Measurements from ENCODE around the gene IMPDH2.

The IMPDH2 gene

GRCh38 chr3:49030321-49030720 is 1.1 kb upstream of the IMPDH2 start:
- no peak overlapping the region for H3K4me2 ChIP-seq
- H3K4me3 ChIP-seq = no peak overlapping the region
- peaks cover 35% of the 10 kb centered on the region for H3K4me1 ChIP-seq
- no peak overlapping the region for H3K9ac ChIP-seq
- peaks cover 81% of the 10 kb centered on the region for H3K36me3 ChIP-seq
- H3K27me3 ChIP-seq = no peaks in the 10 kb centered on the region
- no peaks in the 10 kb centered on the region for H3K9me3 ChIP-seq
- no peak overlapping the region for H3K27ac ChIP-seq
- H4K20me1 ChIP-seq = peaks cover 32% of the 10 kb centered on the region
- TF ChIP-seq Cebpa-rat (IDR thresholded peaks at IDR 0.05) = no peak

- H3K27me3 ChIP-seq = no peaks in the 10 kb centered on the region
- H3K9ac ChIP-seq = peak overlapping the region; percentile 90
- peaks cover 36% of the 10 kb centered on the region for H4K20me1 ChIP-seq
- peaks cover 81% of the 10 kb centered on the region for H3K36me3 ChIP-seq
- H3K4me3 ChIP-seq = peak overlapping the region; percentile 77; the same call in 1 of the 2 replicates
- no peak for TF ChIP-seq Cebpa-rat (IDR thresholded peaks at IDR 0.05)
- 0 out of 2 replicates have a peak overlapping the region, but pooled peaks have one; percentile 90 for H3K27ac ChIP-seq
- H3K4me2 ChIP-seq = peak overlapping the region; percentile 97
- H3K4me1 ChIP-seq = peaks cover 42% of the 10 kb centered on the region
- no peaks in the 10 kb centered on the region for H3K9me3 ChIP-seq
Measured at GRCh38 chr3:49029563-49029884, 326 bp upstream of the IMPDH2 start.

- no peaks in the 10 kb centered on the region for H3K27me3 ChIP-seq
- no peak for TF ChIP-seq Cebpa-rat (IDR thresholded peaks at IDR 0.05)
- peaks cover 45% of the 10 kb centered on the region for H4K20me1 ChIP-seq
- peaks cover 81% of the 10 kb centered on the region for H3K36me3 ChIP-seq
- H3K4me1 ChIP-seq = peaks cover 55% of the 10 kb centered on the region
- peak overlapping the region; percentile 90 for H3K27ac ChIP-seq
- H3K9me3 ChIP-seq = no peaks in the 10 kb centered on the region
- H3K9ac ChIP-seq = peak overlapping the region; percentile 90
- H3K4me2 ChIP-seq = peak overlapping the region; percentile 97
- H3K4me3 ChIP-seq = peak overlapping the region; percentile 77
Measured at GRCh38 chr3:49028298-49028672, 913 bp downstream of the IMPDH2 start.

- no peak for TF ChIP-seq Cebpa-rat (IDR thresholded peaks at IDR 0.05)
- peak overlapping the region; percentile 77; the same call in 1 of the 2 replicates for H3K4me3 ChIP-seq
- no peak overlapping the region for H3K27ac ChIP-seq
- H3K27me3 ChIP-seq = no peaks in the 10 kb centered on the region
- H4K20me1 ChIP-seq = peaks cover 52% of the 10 kb centered on the region
- H3K4me1 ChIP-seq = peaks cover 61% of the 10 kb centered on the region
- H3K9me3 ChIP-seq = no peaks in the 10 kb centered on the region
- H3K36me3 ChIP-seq = peaks cover 81% of the 10 kb centered on the region
- peak overlapping the region; percentile 90; the same call in 1 of the 2 replicates for H3K9ac ChIP-seq
- H3K4me2 ChIP-seq = peak overlapping the region; percentile 97
Measured at GRCh38 chr3:49027634-49028033, 1.6 kb downstream of the IMPDH2 start.

- H3K4me1 ChIP-seq = peaks cover 61% of the 10 kb centered on the region
- no peak overlapping the region for H3K9ac ChIP-seq
- H3K36me3 ChIP-seq = peaks cover 70% of the 10 kb centered on the region
- no peak for TF ChIP-seq Cebpa-rat (IDR thresholded peaks at IDR 0.05)
- H4K20me1 ChIP-seq = peaks cover 55% of the 10 kb centered on the region
- no peaks in the 10 kb centered on the region for H3K27me3 ChIP-seq
- H3K27ac ChIP-seq = peak overlapping the region; percentile 71; the same call in 1 of the 2 replicates
- H3K9me3 ChIP-seq = no peaks in the 10 kb centered on the region
- H3K4me3 ChIP-seq = no peak overlapping the region
- peak overlapping the region; percentile 97 for H3K4me2 ChIP-seq
Measured at GRCh38 chr3:49026536-49026935, 2.7 kb downstream of the IMPDH2 start.

GRCh38 chr3:49025793-49026520 is 3.2 kb downstream of the IMPDH2 start:
- no peak for TF ChIP-seq Cebpa-rat (IDR thresholded peaks at IDR 0.05)
- Histone ChIP-seq H3K4me3 (peak overlapping the region; percentile 47), H3K9me3 (no peaks in the 10 kb centered on the region), H4K20me1 (peaks cover 55% of the 10 kb centered on the region), H3K27me3 (no peaks in the 10 kb centered on the region), H3K36me3 (peaks cover 64% of the 10 kb centered on the region), H3K4me2 (peak overlapping the region; percentile 97), H3K27ac (peak overlapping the region; percentile 71), H3K9ac (peak overlapping the region; percentile 56), H3K4me1 (peaks cover 61% of the 10 kb centered on the region)

GRCh38 chr3:49025005-49025792 is 4.0 kb downstream of the IMPDH2 start:
- peak overlapping the region; percentile 47 for H3K4me3 ChIP-seq
- H3K36me3 ChIP-seq = peaks cover 56% of the 10 kb centered on the region
- H4K20me1 ChIP-seq = peaks cover 55% of the 10 kb centered on the region
- no peaks in the 10 kb centered on the region for H3K27me3 ChIP-seq
- H3K27ac ChIP-seq = peak overlapping the region; percentile 71
- H3K4me2 ChIP-seq = peak overlapping the region; percentile 97
- TF ChIP-seq Cebpa-rat (IDR thresholded peaks at IDR 0.05) = no peak
- H3K4me1 ChIP-seq = peaks cover 61% of the 10 kb centered on the region
- H3K9ac ChIP-seq = peak overlapping the region; percentile 56
- no peaks in the 10 kb centered on the region for H3K9me3 ChIP-seq

GRCh38 chr3:49024449-49024848 is 4.7 kb downstream of the IMPDH2 start:
- Histone ChIP-seq H3K4me1 (peaks cover 63% of the 10 kb centered on the region), H3K27ac (peak overlapping the region; percentile 71), H3K9ac (peak overlapping the region; percentile 56; the same call in 1 of the 2 replicates), H3K27me3 (no peaks in the 10 kb centered on the region), H3K9me3 (no peaks in the 10 kb centered on the region), H3K4me2 (peak overlapping the region; percentile 97), H3K4me3 (peak overlapping the region; percentile 47; the same call in 1 of the 2 replicates), H3K36me3 (peaks cover 53% of the 10 kb centered on the region), H4K20me1 (peaks cover 55% of the 10 kb centered on the region)
- no peak for TF ChIP-seq Cebpa-rat (IDR thresholded peaks at IDR 0.05)

GRCh38 chr3:49023775-49024174 is 5.4 kb downstream of the IMPDH2 start:
- Histone ChIP-seq H4K20me1 (peaks cover 55% of the 10 kb centered on the region), H3K4me2 (peak overlapping the region; percentile 97), H3K9ac (peak overlapping the region; percentile 100; the same call in 1 of the 2 replicates), H3K4me3 (peak overlapping the region; percentile 96), H3K36me3 (peaks cover 53% of the 10 kb centered on the region), H3K27me3 (no peaks in the 10 kb centered on the region), H3K4me1 (peaks cover 70% of the 10 kb centered on the region), H3K9me3 (no peaks in the 10 kb centered on the region), H3K27ac (peak overlapping the region; percentile 71)
- TF ChIP-seq Cebpa-rat (IDR thresholded peaks at IDR 0.05) = no peak

- peak overlapping the region; percentile 100 for H3K27ac ChIP-seq
- no peaks in the 10 kb centered on the region for H3K27me3 ChIP-seq
- peak overlapping the region; percentile 97 for H3K4me2 ChIP-seq
- H4K20me1 ChIP-seq = peaks cover 55% of the 10 kb centered on the region
- H3K4me1 ChIP-seq = peaks cover 61% of the 10 kb centered on the region
- no peaks in the 10 kb centered on the region for H3K9me3 ChIP-seq
- peak overlapping the region; percentile 100 for H3K9ac ChIP-seq
- peak overlapping the region; percentile 96 for H3K4me3 ChIP-seq
- no peak for TF ChIP-seq Cebpa-rat (IDR thresholded peaks at IDR 0.05)
- peaks cover 51% of the 10 kb centered on the region for H3K36me3 ChIP-seq
Measured at GRCh38 chr3:49022688-49023171, 6.5 kb downstream of the IMPDH2 start.
